GM12891 (cell line): ENCODE data around the gene TTC27. TPM values are rescaled to one million over a fixed set of nuclear protein-coding genes. Genes with fewer than 3 reads are reported as not detected.

ENCODE experiments used
- DNase-seq: peaks from one replicate; pipeline ENCODE4 v3.0.0; 2011; ENCODE audit warnings: low spot score; ENCODE audit not compliant: insufficient read length
- FAIRE-seq: peaks from 2 replicates; lab custom pipeline; 2011; peaks lifted over from hg19 to GRCh38; lab: Jason Lieb, UNC
- PAX5 ChIP-seq: IDR thresholded peaks from 2 replicates; pipeline ENCODE4 v1.6.1; 2011; ENCODE audit warnings: low read length, moderate library complexity, mild to moderate bottlenecking; ENCODE audit not compliant: insufficient read depth, severe bottlenecking
- POLR2A ChIP-seq: IDR thresholded peaks from 2 replicates; pipeline ENCODE4 v1.6.1; 2011; ENCODE audit warnings: low read depth, low read length, control low read depth
- POLR2AphosphoS5 ChIP-seq: IDR thresholded peaks from 2 replicates; pipeline ENCODE4 v1.6.1; 2011; ENCODE audit warnings: low read depth, low read length, control low read depth
- POU2F2 ChIP-seq: IDR thresholded peaks from 2 replicates; pipeline ENCODE4 v1.6.1; 2011; ENCODE audit warnings: low read depth, mild to moderate bottlenecking, control low read depth, low read length, moderate library complexity
- SPI1 ChIP-seq: IDR thresholded peaks from 2 replicates; pipeline ENCODE4 v1.6.1; 2011; ENCODE audit warnings: low read depth, low read length, control low read depth
- TAF1 ChIP-seq: IDR thresholded peaks from 2 replicates; pipeline ENCODE4 v1.6.1; 2011; ENCODE audit warnings: low read depth, low read length, control low read depth
- polyA plus RNA-seq: library from polyadenylated mRNA; unstranded; fragments of >200 nt; gene quantifications from one replicate; pipeline ENCODE4 v1.2.1, GENCODE V29; 2012; ENCODE audit warnings: low read depth, missing spikeins, inconsistent platforms; ENCODE audit not compliant: missing spikeins

Gene TTC27
- polyA plus RNA-seq: 19.0 TPM

DNA sequence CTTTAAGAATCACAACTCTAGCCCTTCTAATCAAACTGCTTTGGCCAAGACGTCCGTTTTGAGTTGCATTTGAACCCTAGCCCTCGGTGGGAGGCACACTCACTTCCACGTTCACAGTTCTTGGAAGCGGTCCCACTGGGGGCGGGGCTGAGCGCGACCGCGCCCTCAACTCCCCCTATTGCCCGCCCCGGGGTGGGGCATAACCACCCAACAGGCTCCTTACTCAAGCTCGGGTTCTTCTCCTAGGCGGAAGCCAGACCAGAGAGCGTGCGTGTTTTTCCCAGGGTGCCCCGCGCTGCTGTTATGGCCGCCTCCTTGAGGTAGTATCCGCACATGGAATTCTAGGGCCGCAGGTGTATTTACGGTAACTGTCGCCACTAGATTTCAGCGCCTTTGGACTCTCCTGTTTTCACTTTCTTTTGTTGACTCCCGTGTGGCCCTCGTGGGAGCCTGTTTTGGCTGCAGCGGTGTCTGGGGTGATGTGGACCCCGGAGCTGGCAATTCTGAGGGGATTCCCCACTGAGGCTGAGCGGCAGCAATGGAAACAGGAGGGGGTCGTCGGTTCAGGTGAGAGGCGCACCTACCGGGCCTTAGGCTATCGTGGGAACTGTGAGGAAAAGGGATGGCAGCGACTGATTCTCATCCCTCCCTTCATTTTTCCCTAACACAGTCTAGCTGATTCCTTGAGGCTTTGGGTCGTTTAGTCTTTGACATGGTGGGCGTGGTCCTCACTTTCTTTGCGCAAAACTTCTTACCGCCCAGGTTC lies at the start of gene TTC27:
Gene TTC27, plus strand, starts transcription at position 237 of the 766 bp plus-strand sequence. Its CDS starts 243 bp downstream, at position 480.
- FAIRE-seq (peak; percentile 93), DNase-seq (peak; percentile 85)
- peak; percentile 83 for TF ChIP-seq POLR2AphosphoS5
- TF ChIP-seq TAF1: peak; percentile 73
- peak; percentile 77 for TF ChIP-seq POLR2A
- no peak for TF ChIP-seq POU2F2
- TF ChIP-seq PAX5: no peak

DNA sequence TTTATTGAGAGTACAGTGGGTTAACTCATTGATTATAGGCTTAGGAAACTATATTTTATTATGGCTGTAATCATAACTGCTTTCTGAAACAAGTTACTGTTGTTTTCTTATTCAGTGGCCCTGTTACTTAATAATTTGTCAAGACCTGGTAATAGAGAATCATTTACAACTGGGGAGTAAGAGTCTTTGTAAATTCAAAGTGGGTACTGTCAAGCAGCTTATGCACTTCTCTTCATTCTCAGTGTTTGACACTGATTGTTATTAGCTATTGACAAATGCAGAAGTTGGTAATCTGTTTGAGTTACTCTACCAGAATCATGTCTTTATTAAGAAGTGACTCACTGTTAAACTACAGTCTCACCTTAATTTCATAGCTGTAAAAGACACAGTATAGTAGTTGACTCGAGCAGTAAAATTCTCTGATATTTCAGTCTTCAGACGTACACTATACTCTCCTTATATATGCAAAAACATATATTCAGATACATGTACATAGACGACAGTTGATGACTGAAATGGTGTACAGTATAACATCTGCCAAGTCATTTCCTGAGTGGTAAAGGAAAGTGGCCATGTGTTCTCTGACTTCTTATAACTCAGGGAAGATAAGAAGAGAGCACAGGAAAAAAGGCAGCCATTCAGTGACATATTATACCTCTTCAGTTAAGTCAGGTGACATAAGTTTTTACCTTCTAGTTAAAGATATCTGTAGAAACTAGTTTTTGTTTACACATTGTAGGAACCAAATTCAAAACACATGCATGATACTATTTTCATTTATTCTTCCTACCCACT lies 36.0 kb upstream of the TTC27 start:
- TF ChIP-seq POLR2A (no peak), SPI1 (no peak), PAX5 (no peak), TAF1 (no peak), POLR2AphosphoS5 (no peak), POU2F2 (no peak)
- DNase-seq (no peak), FAIRE-seq (peak; percentile 87)

DNA sequence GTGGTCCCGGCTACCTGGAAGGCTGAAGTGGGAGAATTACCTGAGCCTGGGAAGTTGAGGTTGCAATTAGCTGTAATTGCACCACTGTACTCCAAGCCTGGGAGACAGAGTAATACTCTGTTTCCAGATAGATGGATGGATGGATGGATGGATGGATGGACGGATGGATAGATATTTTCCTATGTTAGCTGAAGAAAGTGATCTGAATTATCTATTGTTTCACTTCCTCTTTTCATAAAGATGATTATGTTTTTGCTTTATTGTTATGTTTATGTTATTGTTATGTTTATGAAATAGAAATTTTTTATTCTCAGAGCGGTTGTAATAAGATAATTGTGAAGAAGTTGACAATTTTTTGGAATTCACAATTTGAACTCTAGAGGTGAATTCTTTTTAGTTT lies 33.3 kb upstream of the TTC27 start:
- TF ChIP-seq POLR2A (no peak), SPI1 (peak; percentile 80), POLR2AphosphoS5 (no peak)
- DNase-seq (no peak), FAIRE-seq (peak; percentile 5)

DNA sequence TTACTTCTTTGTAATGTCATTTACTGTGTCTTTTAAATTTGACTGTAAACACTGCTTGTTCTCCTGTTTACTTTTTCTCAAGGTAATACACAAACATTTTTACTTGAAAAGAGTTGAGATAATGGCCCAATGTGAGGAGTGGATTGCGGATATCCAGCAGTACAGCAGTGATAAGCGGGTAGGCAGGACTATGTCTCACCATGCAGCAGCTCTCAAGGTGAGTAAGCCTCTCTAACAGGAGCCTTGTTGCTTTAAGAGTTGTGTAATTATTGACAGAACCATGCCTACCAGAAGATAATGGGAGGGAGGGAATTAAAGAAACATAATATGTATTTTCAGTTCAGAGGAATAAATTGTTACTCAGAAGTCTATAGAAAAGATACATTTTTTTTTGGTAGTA lies 16.5 kb upstream of the TTC27 start:
- TF ChIP-seq POLR2AphosphoS5 (no peak), POLR2A (no peak), POU2F2 (no peak), TAF1 (no peak), SPI1 (no peak), PAX5 (no peak)
- no peak for FAIRE-seq
- no peak for DNase-seq

DNA sequence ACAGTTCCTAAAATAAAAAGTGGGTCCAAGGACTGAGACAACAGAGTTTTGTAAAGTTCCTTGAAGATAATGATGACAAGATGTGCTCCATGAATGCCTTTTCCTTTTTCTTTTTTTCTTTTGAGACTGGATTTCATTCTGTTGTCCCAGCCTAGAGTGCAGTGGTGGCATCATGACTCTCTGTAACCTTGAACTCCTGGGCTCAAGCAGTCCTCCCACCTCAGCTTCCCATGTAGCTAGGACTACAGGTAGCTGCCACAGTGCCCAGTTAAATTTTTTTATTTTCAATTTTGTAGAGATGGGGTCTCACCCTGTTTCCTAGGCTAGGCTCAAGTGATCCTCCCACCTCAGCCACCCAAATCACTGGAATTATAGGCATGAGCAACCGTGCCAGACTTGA lies 16.1 kb upstream of the TTC27 start:
- DNase-seq: no peak
- TF ChIP-seq SPI1 (no peak), POU2F2 (no peak), POLR2AphosphoS5 (no peak), TAF1 (no peak), PAX5 (no peak), POLR2A (no peak)
- no peak for FAIRE-seq

DNA sequence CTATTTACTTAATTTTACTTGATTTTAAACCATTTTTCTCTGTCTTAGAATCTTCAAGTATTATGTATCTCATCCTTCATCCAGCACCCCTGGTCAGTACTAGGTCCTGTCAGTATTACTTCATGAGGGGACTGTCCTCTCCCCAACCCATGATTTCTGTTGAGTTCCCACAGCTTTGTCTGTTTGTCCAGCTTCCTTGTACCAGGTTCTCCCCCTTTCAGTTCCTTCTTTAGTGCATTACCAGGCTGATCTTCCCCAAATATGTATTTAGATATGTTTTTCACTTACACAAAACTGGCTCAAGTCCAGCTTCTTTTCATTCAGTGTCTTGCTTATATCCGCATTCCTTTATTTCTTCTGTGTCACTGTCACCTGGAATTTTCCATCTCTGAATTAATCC lies 13.8 kb upstream of the TTC27 start:
- FAIRE-seq: no peak
- no peak for DNase-seq
- TF ChIP-seq POLR2AphosphoS5 (no peak), SPI1 (no peak), PAX5 (no peak), TAF1 (no peak), POLR2A (no peak), POU2F2 (no peak)

DNA sequence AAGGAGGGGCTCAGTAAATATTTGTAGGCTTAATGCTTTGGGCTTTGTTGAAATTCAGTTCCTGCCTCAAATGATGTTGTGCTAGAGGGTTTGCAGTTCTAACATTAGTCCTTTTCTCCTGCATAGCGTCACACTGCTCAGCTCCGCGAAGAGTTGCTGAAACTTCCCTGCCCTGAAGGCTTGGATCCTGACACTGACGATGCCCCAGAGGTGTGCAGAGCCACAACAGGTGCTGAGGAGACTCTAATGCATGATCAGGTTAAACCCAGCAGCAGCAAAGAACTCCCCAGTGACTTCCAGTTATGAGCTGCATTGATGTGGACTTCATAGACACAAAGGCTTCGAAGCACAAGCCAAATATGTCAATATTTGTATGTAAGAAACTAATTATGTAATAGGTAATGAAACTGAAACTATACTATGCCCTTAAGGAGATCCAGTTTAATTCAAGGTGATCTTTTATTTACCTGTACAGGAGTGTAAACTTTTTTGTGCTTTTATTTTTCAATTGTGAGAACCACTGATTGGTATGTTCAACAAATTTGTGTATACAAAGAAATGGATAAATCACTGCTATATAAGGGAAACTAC lies 10.2 kb upstream of the TTC27 start:
- no peak for FAIRE-seq
- TF ChIP-seq SPI1: no peak
- no peak for TF ChIP-seq TAF1
- TF ChIP-seq PAX5: no peak
- no peak for TF ChIP-seq POU2F2
- no peak for TF ChIP-seq POLR2AphosphoS5
- no peak for TF ChIP-seq POLR2A
- DNase-seq: no peak

DNA sequence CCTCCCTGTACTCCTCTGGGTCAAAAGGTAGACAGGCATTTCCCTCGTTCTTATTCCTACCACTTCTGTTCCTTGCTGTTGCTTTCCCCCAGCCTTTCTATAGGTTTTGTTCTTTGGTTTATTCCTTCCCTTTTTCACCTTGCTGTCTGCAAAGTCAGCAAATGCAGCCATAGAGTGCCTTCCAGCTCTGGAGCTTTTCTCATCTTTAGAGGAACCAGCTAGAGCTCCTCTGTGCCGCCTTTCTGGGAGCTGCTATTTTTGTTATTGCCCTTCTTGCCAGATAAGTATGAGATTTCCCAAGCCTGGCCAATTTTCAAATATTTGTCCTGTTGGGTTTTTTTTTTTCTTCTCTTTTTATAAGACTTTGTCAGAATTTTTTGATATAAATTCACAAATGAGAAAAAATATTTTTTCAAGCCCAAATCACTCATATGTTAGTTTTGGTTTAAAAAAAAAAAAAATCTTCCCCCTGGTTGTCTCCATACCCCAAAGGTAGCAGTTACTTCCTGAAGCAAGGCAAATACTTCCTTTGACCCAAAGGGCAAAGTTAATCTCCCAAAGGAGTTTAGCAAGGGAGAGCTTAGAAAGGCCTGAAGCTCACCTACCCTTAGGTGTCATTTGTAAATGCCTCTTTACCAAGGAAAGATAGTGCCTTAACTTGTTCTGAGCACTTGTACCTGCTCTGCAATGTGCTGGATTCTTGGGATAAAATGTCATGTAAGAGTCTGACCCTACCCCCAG lies 5.1 kb upstream of the TTC27 start:
- no peak for FAIRE-seq
- TF ChIP-seq POLR2AphosphoS5 (no peak), POLR2A (no peak), TAF1 (no peak), SPI1 (no peak), POU2F2 (no peak), PAX5 (no peak)
- no peak for DNase-seq
